Ureter (tissue), 1 donor: ENCODE measurements around the gene SSR4. TPM values are rescaled to one million over a fixed set of nuclear protein-coding genes. Genes with fewer than 3 reads are reported as not detected.

Source experiments
- DNase-seq: peaks from one replicate; pipeline ENCODE4 v3.0.0-alpha.2; 2020; ENCODE audit warnings: low spot score
- total RNA-seq: library from RNA; stranded (reverse); gene quantifications from one replicate; pipeline ENCODE4 v1.2.4, GENCODE V29; 2023
- donor health status: DM: yes; HTN: yes; CAD: no.

The SSR4 gene
- total RNA-seq, 1 donor from 2014 or later: 253 TPM

GRCh38 chrX:153769158-153769864 lies 25.2 kb upstream of the SSR4 start:
- no peak for DNase-seq

- DNase-seq: no peak
These were observed 24.4 kb upstream of the SSR4 start for GRCh38 chrX:153769865-153770600.

GRCh38 chrX:153770601-153771414 lies 23.7 kb upstream of the SSR4 start:
- no peak for DNase-seq

GRCh38 chrX:153771415-153772315 lies 22.8 kb upstream of the SSR4 start:
- DNase-seq: no peak

GRCh38 chrX:153772316-153773217 lies 21.9 kb upstream of the SSR4 start:
- DNase-seq: no peak

- no peak for DNase-seq
These were observed 21.3 kb upstream of the SSR4 start for GRCh38 chrX:153773218-153773611.

- no peak for DNase-seq
These were observed 20.5 kb upstream of the SSR4 start for GRCh38 chrX:153773741-153774575.

GRCh38 chrX:153774576-153775292 lies 19.7 kb upstream of the SSR4 start:
- no peak for DNase-seq

- no peak for DNase-seq
These were observed 19.0 kb upstream of the SSR4 start for GRCh38 chrX:153775293-153776119.

- no peak for DNase-seq
These were observed 18.3 kb upstream of the SSR4 start for GRCh38 chrX:153776120-153776599.

- no peak for DNase-seq
These were observed 17.8 kb upstream of the SSR4 start for GRCh38 chrX:153776611-153777045.

- no peak for DNase-seq
These were observed 17.0 kb upstream of the SSR4 start for GRCh38 chrX:153777261-153778090.

GRCh38 chrX:153778181-153778580 lies 16.3 kb upstream of the SSR4 start:
- DNase-seq: no peak

- no peak for DNase-seq
These were observed 15.8 kb upstream of the SSR4 start for GRCh38 chrX:153778684-153779101.

- DNase-seq: no peak
These were observed 14.4 kb upstream of the SSR4 start for GRCh38 chrX:153779891-153780677.
